HG02588 (cell line): ENCODE data around the gene TMTC2.

Source experiments
- ATAC-seq: cut with Tn5 transposase; IDR thresholded peaks from one replicate; pipeline ENCODE4 v1.9.1; 2021; ENCODE audit warnings: mild to moderate bottlenecking, moderate library complexity; ENCODE audit not compliant: unreplicated experiment

TMTC2 gene

GRCh38 chr12:82686168-82687020 lies at the start of gene TMTC2:
TMTC2 (plus strand) TSS chr12:82686906.
- ATAC-seq: peak; percentile 88

- ATAC-seq: no peak
Observed at GRCh38 chr12:82638324-82638723, 48.4 kb upstream of the TMTC2 start.

GRCh38 chr12:82644896-82645295 lies 41.8 kb upstream of the TMTC2 start:
- ATAC-seq: no peak

GRCh38 chr12:82645414-82645813 lies 41.3 kb upstream of the TMTC2 start:
- no peak for ATAC-seq

GRCh38 chr12:82647853-82648252 lies 38.9 kb upstream of the TMTC2 start:
- no peak for ATAC-seq

GRCh38 chr12:82648259-82648909 lies 38.3 kb upstream of the TMTC2 start:
- peak; percentile 39 for ATAC-seq

GRCh38 chr12:82650627-82651337 lies 35.9 kb upstream of the TMTC2 start:
- peak; percentile 91 for ATAC-seq

- no peak for ATAC-seq
Observed at GRCh38 chr12:82651489-82651888, 35.2 kb upstream of the TMTC2 start.

- no peak for ATAC-seq
Observed at GRCh38 chr12:82652071-82652470, 34.6 kb upstream of the TMTC2 start.

- no peak for ATAC-seq
Observed at GRCh38 chr12:82655751-82656150, 31.0 kb upstream of the TMTC2 start.

GRCh38 chr12:82659343-82660207 lies 27.1 kb upstream of the TMTC2 start:
- ATAC-seq: no peak

- no peak for ATAC-seq
Observed at GRCh38 chr12:82660541-82661325, 26.0 kb upstream of the TMTC2 start.

GRCh38 chr12:82663893-82664292 lies 22.8 kb upstream of the TMTC2 start:
- no peak for ATAC-seq

GRCh38 chr12:82665142-82665923 lies 21.4 kb upstream of the TMTC2 start:
- ATAC-seq: peak; percentile 54

- ATAC-seq: no peak
Observed at GRCh38 chr12:82666830-82667229, 19.9 kb upstream of the TMTC2 start.

GRCh38 chr12:82671673-82672195 lies 15.0 kb upstream of the TMTC2 start:
- no peak for ATAC-seq

- ATAC-seq: no peak
Observed at GRCh38 chr12:82672811-82673495, 13.8 kb upstream of the TMTC2 start.

- no peak for ATAC-seq
Observed at GRCh38 chr12:82673698-82674097, 13.0 kb upstream of the TMTC2 start.
